Activated T-cell treated with anti-CD3 and anti-CD28 coated beads, Interleukin-2, amount 50 U/mL, for 4 hours (primary cell): ENCODE data around the gene OR9Q1. TPM values are rescaled to one million over a fixed set of nuclear protein-coding genes. Genes with fewer than 3 reads are reported as not detected.
"Not testable (repeated sequence)": the region's sequence is repeated elsewhere in the genome, so short reads cannot be mapped to it uniquely, and the experiment has no call there.

Experiments used
- ATAC-seq, 2 donors: fragments of 200-7000 bp; cut with Tn5 transposase; one replicate each; pipeline ENCODE4 v1.10.0; 2021
- DNase-seq: peaks from one replicate; pipeline ENCODE4 v3.0.0-alpha.2; 2020
- H3K27me3 Mint-ChIP-seq: one replicate; pipeline ENCODE4 v1.8.0; 2021; ENCODE audit warnings: low read depth, mixed read lengths
- H3K36me3 Mint-ChIP-seq: one replicate; pipeline ENCODE4 v1.8.0; 2022; ENCODE audit warnings: mixed read lengths; ENCODE audit not compliant: insufficient read depth
- H3K4me1 Mint-ChIP-seq: one replicate; pipeline ENCODE4 v1.8.0; 2021; ENCODE audit warnings: low read depth, mixed read lengths
- H3K4me3 Mint-ChIP-seq: one replicate; pipeline ENCODE4 v1.8.0; 2021; ENCODE audit warnings: mild to moderate bottlenecking, moderate library complexity, mixed read lengths
- H3K9me3 Mint-ChIP-seq: one replicate; pipeline ENCODE4 v1.8.0; 2021; ENCODE audit warnings: mixed read lengths
- total RNA-seq, 3 donors: library from RNA; stranded (reverse); gene quantifications; one replicate each; pipeline ENCODE4 v1.2.1, GENCODE V29; 2021

The OR9Q1 gene
- total RNA-seq, 3 donors from 2014 or later = not detected

DNA sequence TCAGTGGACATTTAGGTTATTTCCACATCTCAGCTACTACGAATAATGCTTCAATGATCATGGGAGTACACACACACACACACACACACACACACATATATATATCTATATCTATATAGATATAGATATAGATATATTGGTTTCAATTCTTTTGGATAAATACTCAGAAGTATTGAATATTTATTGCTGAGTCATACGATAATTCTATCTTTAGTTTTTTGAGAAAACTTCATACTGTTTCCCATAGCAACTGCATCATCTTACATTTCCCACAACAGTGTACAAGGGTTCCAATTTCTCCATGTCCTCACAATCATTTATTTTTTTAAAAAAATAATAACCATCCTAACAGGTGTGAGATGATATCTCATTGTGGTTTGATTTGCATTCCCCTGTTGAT lies 172.3 kb downstream of the OR9Q1 start:
- ATAC-seq = no peak

DNA sequence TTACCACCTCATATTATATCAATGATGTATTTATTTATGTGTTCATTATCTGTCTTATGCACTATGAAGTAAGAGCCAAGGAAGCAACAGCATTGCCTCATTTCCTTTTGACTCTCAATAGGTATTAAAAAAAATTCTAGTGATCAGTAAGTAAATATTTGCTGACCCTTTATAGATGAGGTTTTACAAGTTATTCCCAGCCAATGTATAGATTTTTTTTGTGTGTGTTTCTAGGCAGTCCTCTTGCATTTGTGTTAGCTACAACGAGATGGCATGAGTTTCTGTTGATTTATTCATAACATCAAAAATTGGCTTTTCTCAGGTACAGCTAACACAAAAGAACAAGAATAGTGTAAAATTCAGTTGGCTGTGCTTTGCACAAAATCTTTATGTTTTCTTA lies 175.6 kb downstream of the OR9Q1 start:
- no peaks in the 10 kb centered on the region for H3K4me1 Mint-ChIP-seq
- peaks cover 10% of the 10 kb centered on the region for H3K27me3 Mint-ChIP-seq
- H3K4me3 Mint-ChIP-seq = no peak overlapping the region
- no peak for DNase-seq
- no peaks in the 10 kb centered on the region for H3K36me3 Mint-ChIP-seq
- no peak for ATAC-seq
- peaks cover 8% of the 10 kb centered on the region for H3K9me3 Mint-ChIP-seq

More for the DNA sequence above, 172.3 kb downstream of the OR9Q1 start:
- Mint-ChIP-seq H3K4me3 (no peak overlapping the region), H3K9me3 (peaks cover 8% of the 10 kb centered on the region), H3K27me3 (no peaks in the 10 kb centered on the region), H3K4me1 (no peaks in the 10 kb centered on the region), H3K36me3 (no peaks in the 10 kb centered on the region)
- DNase-seq = no peak

DNA sequence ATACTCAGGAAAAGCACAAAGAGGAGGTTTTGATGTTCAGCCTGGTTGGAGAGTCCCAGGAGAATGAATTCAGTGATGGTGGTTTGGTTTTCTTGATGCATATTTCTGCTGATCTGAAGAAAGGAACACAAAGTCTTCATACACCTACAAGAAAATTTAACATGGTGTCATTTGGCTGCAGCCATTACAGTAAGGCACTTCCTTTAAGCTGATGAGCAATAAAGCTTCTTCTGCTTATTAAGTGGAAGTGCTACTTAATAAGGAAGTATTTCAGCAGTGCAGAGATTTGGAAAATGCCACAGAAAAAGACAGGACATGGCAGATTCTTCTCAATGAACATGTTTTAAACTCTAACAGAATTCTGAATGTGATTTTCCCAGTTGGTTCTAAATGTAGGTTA lies 180.4 kb downstream of the OR9Q1 start, which contains the start of gene OR1S2:
Gene OR1S2, minus strand, starts transcription at position 101 of the 400 bp plus-strand sequence. Its CDS starts 0 bp downstream, at position 101.
- DNase-seq = no peak
- peaks cover 12% of the 10 kb centered on the region for H3K27me3 Mint-ChIP-seq
- ATAC-seq = no peak
- no peaks in the 10 kb centered on the region for H3K9me3 Mint-ChIP-seq
- no peaks in the 10 kb centered on the region for H3K4me1 Mint-ChIP-seq
- no peak within 1 kb of the TSS for H3K4me3 Mint-ChIP-seq
- no peaks in the 10 kb centered on the region for H3K36me3 Mint-ChIP-seq

DNA sequence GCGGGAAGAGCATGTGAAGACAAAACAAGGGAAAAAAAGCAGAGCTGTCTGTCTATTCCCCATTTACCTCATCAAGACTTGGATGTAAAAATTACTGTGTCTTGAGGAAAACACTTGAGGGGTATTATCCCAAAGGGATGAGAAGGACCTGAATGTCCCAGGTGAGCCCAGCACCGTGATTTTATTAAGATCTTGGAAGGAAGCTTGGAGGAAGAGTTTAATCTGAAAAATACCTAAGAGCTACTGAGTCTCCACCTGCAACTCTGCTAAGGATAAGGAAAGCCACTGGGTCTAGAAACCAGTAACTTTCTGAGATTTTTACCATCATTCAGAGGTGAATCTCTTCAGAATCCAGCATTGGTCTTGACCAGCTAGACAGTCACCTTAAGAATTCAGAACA lies 188.7 kb downstream of the OR9Q1 start, which contains the start of gene OR1S1:
Gene OR1S1, plus strand, starts transcription at position 301 of the 400 bp plus-strand sequence.
- H3K27me3 Mint-ChIP-seq, H3K4me1 Mint-ChIP-seq, DNase-seq, ATAC-seq, H3K4me3 Mint-ChIP-seq, H3K36me3 Mint-ChIP-seq, H3K9me3 Mint-ChIP-seq: not testable (repeated sequence)

DNA sequence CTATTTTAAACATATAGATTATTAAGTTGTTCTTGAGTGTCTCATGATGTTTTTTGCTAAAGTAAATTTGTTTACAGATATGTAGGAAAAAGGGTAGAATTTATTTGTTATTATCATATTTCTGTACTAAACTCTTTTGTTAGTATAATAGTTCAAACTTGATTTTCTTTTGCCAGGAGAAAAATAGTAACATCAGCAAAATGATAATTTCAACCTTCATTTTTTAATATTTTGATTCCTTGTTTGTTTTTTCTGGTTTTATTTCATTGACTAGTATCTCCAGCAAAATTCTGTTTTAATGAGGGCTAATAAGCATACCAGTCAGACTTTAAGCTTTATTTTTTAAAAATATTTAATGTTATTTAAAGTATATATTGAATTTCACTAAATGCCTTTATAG lies 192.8 kb downstream of the OR9Q1 start:
- no peak for ATAC-seq
- H3K9me3 Mint-ChIP-seq = no peaks in the 10 kb centered on the region
- no peak overlapping the region for H3K4me3 Mint-ChIP-seq
- H3K4me1 Mint-ChIP-seq = no peaks in the 10 kb centered on the region
- no peaks in the 10 kb centered on the region for H3K36me3 Mint-ChIP-seq
- no peaks in the 10 kb centered on the region for H3K27me3 Mint-ChIP-seq
- DNase-seq = no peak

DNA sequence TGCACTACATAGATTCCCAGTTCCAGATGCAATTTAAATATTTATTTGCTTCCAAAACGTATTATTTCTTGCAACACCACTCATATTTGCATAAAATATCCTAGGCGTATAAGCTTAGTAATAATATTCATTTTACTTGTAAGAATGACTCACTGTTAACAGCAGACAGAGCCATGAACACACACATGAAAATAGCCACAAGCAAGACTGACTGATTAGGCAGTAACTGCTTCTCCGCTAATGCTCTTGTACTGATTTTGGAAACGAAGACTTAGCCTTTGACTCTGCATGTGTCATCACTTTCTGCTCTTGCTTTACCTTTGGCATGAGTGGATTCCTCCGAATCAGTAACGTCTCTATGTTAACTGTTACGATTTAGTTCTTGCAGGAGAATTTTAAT lies 199.0 kb downstream of the OR9Q1 start:
- no peak for ATAC-seq
- no peaks in the 10 kb centered on the region for H3K4me1 Mint-ChIP-seq
- H3K4me3 Mint-ChIP-seq = no peak overlapping the region
- no peaks in the 10 kb centered on the region for H3K27me3 Mint-ChIP-seq
- H3K9me3 Mint-ChIP-seq = no peaks in the 10 kb centered on the region
- no peak for DNase-seq
- H3K36me3 Mint-ChIP-seq = no peaks in the 10 kb centered on the region

DNA sequence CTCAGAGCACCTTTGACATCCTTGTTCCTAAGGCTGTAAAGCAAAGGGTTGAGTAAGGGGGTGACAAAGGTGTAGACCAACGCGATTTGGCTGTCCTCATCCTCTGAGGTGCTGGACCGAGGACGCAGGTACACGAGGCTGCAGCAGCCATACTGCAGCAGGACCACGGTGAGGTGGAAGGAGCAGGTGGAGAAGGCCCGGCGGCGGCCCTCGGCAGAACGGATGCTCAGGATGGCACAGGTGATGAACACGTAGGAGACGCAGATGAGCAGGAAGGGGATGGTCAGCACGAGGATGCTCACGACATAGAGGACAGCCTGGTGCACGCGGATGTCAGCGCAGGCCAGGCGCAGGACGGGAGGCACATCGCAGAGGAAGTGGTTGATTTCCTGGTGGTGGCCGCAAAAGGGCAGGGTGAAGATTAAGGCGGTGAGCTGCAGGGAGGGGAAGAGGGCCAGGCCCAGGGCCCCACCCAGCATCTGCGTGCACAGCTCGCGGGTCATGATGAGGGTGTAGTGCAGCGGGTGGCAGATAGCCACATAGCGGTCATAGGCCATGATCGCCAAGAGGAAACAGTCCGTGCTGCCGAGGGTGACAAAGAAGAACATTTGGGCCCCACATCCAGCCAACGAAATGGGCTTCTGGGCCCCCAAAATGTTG lies 204.4 kb downstream of the OR9Q1 start:
- ATAC-seq = no peak
- Mint-ChIP-seq H3K4me1 (no peaks in the 10 kb centered on the region), H3K36me3 (no peaks in the 10 kb centered on the region), H3K9me3 (peaks cover 3% of the 10 kb centered on the region), H3K4me3 (no peak overlapping the region), H3K27me3 (peaks cover 3% of the 10 kb centered on the region)
- no peak for DNase-seq

Other genes starting within 250 kb of the OR9Q1 start
- gene OR6Q1, start 7.1 kb downstream of the OR9Q1 start, total RNA-seq = not detected
- gene OR9I1, start 101.6 kb downstream of the OR9Q1 start, total RNA-seq = not detected
- not detected for gene OR9Q2, start 165.2 kb downstream of the OR9Q1 start, total RNA-seq
- gene OR1S2, start 180.3 kb downstream of the OR9Q1 start, total RNA-seq = not detected
- gene OR1S1, start 188.8 kb downstream of the OR9Q1 start, total RNA-seq = not detected
- gene OR10Q1, start 205.0 kb downstream of the OR9Q1 start, total RNA-seq = not detected
- gene OR10W1, start 244.4 kb downstream of the OR9Q1 start, total RNA-seq = not detected